ENCODE measurements around the gene PHKA2.

GRCh38 chrX:18941896-18942295 lies 42.0 kb downstream of the PHKA2 start:
- TF ChIP-seq, protein P1, sequence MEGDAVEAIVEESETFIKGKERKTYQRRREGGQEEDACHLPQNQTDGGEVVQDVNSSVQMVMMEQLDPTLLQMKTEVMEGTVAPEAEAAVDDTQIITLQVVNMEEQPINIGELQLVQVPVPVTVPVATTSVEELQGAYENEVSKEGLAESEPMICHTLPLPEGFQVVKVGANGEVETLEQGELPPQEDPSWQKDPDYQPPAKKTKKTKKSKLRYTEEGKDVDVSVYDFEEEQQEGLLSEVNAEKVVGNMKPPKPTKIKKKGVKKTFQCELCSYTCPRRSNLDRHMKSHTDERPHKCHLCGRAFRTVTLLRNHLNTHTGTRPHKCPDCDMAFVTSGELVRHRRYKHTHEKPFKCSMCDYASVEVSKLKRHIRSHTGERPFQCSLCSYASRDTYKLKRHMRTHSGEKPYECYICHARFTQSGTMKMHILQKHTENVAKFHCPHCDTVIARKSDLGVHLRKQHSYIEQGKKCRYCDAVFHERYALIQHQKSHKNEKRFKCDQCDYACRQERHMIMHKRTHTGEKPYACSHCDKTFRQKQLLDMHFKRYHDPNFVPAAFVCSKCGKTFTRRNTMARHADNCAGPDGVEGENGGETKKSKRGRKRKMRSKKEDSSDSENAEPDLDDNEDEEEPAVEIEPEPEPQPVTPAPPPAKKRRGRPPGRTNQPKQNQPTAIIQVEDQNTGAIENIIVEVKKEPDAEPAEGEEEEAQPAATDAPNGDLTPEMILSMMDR (conservative IDR thresholded peaks at IDR 0.05; ENCODE audit: low read length) = no peak
- TF ChIP-seq EZH2phosphoT487 (IDR thresholded peaks at IDR 0.05; ENCODE audit: borderline replicate concordance) = no peak

Measured in Loucy (cell line).